ENCODE data around the gene OR2A2. TPM values are rescaled to one million over a fixed set of nuclear protein-coding genes. Genes with fewer than 3 reads are reported as not detected.

Gene OR2A2
- total RNA-seq, 2 experiments from 2014 or later: not detected

GRCh38 chr7:144134116-144134515, 24.7 kb downstream of the OR2A2 start:
- Histone ChIP-seq H3K4me3 (ENCODE audit: low read length) (no peak overlapping the region), H3K4me1 (ENCODE audit: insufficient read depth, low read length) (no peaks in the 10 kb centered on the region), H3K36me3 (ENCODE audit: insufficient read depth, low read length) (no peaks in the 10 kb centered on the region), H3K9me3 (ENCODE audit: control insufficient read depth in 1 of 2, insufficient read depth in 1 of 2, low read length in 2 of 2) (no peaks in the 10 kb centered on the region), H3K27me3 (ENCODE audit: control insufficient read depth in 1 of 2, insufficient read depth in 2 of 2, low read length in 2 of 2) (no peaks in the 10 kb centered on the region), H3K27ac (ENCODE audit: low read depth in 1 of 2, low read length in 2 of 2) (no peak overlapping the region)
- H3K4me1 Mint-ChIP-seq (ENCODE audit: low read depth): no peaks in the 10 kb centered on the region
- ChIA-PET CTCF (interaction anchor here (1.2 kb wide), 1 partner anchor 23 kb away, joined by 3 read pairs; no protein-coding TSS in a partner anchor), POLR2A (no interaction called here)
- H3K4me3 Mint-ChIP-seq: no peak overlapping the region
- peaks cover 3% of the 10 kb centered on the region for H3K27me3 Mint-ChIP-seq
- DNase-seq: no peak
- intact Hi-C loops (cut with DNase I, micrococcal nuclease): no loop called here
- H3K9me3 Mint-ChIP-seq: no peaks in the 10 kb centered on the region
- H3K36me3 Mint-ChIP-seq (ENCODE audit: low read depth): no peaks in the 10 kb centered on the region
- ATAC-seq (ENCODE audit: poor library complexity): no peak
- no peak overlapping the region for H3K27ac Mint-ChIP-seq
- TF ChIP-seq CTCF (IDR thresholded peaks at IDR 0.05): no peak

GRCh38 chr7:144137501-144137900, 28.1 kb downstream of the OR2A2 start:
- H3K36me3 Mint-ChIP-seq (ENCODE audit: low read depth): no peaks in the 10 kb centered on the region
- H3K4me1 ChIP-seq (ENCODE audit: insufficient read depth, low read length): no peaks in the 10 kb centered on the region
- ATAC-seq (ENCODE audit: poor library complexity) (no peak), DNase-seq (no peak)
- no peak for TF ChIP-seq CTCF (IDR thresholded peaks at IDR 0.05)
- H3K27ac ChIP-seq (ENCODE audit: low read depth in 1 of 2, low read length in 2 of 2): no peak overlapping the region
- H3K27me3 Mint-ChIP-seq: no peaks in the 10 kb centered on the region
- H3K4me3 ChIP-seq (ENCODE audit: low read length): no peak overlapping the region
- POLR2A ChIA-PET: no interaction called here
- H3K27ac Mint-ChIP-seq: no peak overlapping the region
- H3K9me3 ChIP-seq (ENCODE audit: control insufficient read depth in 1 of 2, insufficient read depth in 1 of 2, low read length in 2 of 2): no peaks in the 10 kb centered on the region
- no peaks in the 10 kb centered on the region for H3K4me1 Mint-ChIP-seq (ENCODE audit: low read depth)
- H3K4me3 Mint-ChIP-seq: no peak overlapping the region
- CTCF ChIA-PET: interaction anchor here (1.1 kb wide), 1 partner anchor 10 kb away, joined by 4 read pairs; no protein-coding TSS in a partner anchor
- intact Hi-C loops (cut with DNase I, micrococcal nuclease): no loop called here
- no peaks in the 10 kb centered on the region for H3K27me3 ChIP-seq (ENCODE audit: control insufficient read depth in 1 of 2, insufficient read depth in 2 of 2, low read length in 2 of 2)
- no peaks in the 10 kb centered on the region for H3K9me3 Mint-ChIP-seq
- H3K36me3 ChIP-seq (ENCODE audit: insufficient read depth, low read length): no peaks in the 10 kb centered on the region

GRCh38 chr7:144142187-144142586, 32.8 kb downstream of the OR2A2 start:
- Histone ChIP-seq H3K4me3 (ENCODE audit: low read length) (no peak overlapping the region), H3K36me3 (ENCODE audit: insufficient read depth, low read length) (no peaks in the 10 kb centered on the region), H3K27ac (ENCODE audit: low read depth in 1 of 2, low read length in 2 of 2) (no peak overlapping the region), H3K9me3 (ENCODE audit: control insufficient read depth in 1 of 2, insufficient read depth in 1 of 2, low read length in 2 of 2) (peaks cover 5 to 6% of the 10 kb centered on the region in 2 experiments), H3K27me3 (ENCODE audit: control insufficient read depth in 1 of 2, insufficient read depth in 2 of 2, low read length in 2 of 2) (no peaks in the 10 kb centered on the region), H3K4me1 (ENCODE audit: insufficient read depth, low read length) (no peaks in the 10 kb centered on the region)
- ATAC-seq (ENCODE audit: poor library complexity) (no peak), DNase-seq (no peak)
- Mint-ChIP-seq H3K4me1 (ENCODE audit: low read depth) (no peaks in the 10 kb centered on the region), H3K4me3 (no peak overlapping the region), H3K27ac (no peak overlapping the region), H3K27me3 (no peaks in the 10 kb centered on the region), H3K9me3 (peaks cover 2% of the 10 kb centered on the region), H3K36me3 (ENCODE audit: low read depth) (no peaks in the 10 kb centered on the region)
- CTCF ChIA-PET: no interaction called here
- TF ChIP-seq CTCF (IDR thresholded peaks at IDR 0.05): no peak
- POLR2A ChIA-PET: no interaction called here
- intact Hi-C loops (cut with DNase I, micrococcal nuclease): no loop called here
